ENCODE results near the gene SRGAP3.
A peak's percentile ranks its signal among the peaks of the same experiment; 100 is the strongest.
"Not testable (repeated sequence)": the region's sequence is repeated elsewhere in the genome, so short reads cannot be mapped to it uniquely, and the experiment has no call there.

SRGAP3 gene

DNA sequence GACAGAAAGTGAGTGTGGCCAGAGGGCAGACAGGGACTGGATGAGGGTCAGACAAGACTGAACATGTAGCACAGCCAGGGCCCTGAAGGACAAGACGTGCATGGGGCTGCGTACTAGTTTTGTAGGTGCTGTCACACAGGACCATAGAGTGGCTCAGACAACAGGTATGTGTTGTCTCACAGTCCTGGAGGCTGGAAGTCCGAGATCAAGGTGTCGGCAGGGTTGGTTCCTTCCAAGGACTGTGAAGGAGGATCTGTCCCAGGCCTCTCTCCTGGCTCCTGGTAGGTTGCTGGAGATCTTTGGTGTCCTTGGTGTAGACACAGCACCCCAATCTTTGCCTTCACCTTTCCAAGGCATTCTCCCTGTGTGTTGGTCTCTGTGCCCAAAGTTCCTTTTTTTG lies 136.4 kb downstream of the SRGAP3 start:
- no peak for DNase-seq (ENCODE audit: low spot score)

GRCh38 chr3:9111866-9112265 lies 137.6 kb downstream of the SRGAP3 start:
- DNase-seq (ENCODE audit: low spot score): no peak

- DNase-seq (ENCODE audit: low spot score): no peak
Measured at GRCh38 chr3:9111417-9111816, 138.0 kb downstream of the SRGAP3 start.

- no peak for DNase-seq (ENCODE audit: low spot score)
Measured at GRCh38 chr3:9110802-9111201, 138.6 kb downstream of the SRGAP3 start.

DNA sequence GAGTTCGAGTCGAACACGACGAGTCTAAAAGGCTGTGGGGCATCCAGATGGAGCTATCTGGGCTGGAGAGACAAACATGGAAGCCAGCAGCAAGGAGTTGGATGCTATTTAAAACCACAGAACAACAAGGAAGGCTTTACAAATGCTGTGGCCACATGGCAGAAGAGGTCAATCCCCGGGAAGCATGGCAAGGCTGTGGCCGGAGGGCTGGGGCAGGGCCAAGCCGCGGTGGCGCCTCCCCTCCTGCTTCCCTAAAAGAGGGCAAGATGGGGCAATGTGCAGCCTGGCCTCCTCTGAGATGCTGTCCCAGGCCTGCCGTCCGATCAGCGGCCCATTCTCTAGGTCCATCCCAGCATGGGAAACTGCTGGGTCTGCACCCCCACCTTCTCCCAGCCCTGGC lies 139.1 kb downstream of the SRGAP3 start:
- no peak for DNase-seq (ENCODE audit: low spot score)

- DNase-seq (ENCODE audit: low spot score): no peak
Measured at GRCh38 chr3:9109568-9109914, 139.9 kb downstream of the SRGAP3 start.

DNA sequence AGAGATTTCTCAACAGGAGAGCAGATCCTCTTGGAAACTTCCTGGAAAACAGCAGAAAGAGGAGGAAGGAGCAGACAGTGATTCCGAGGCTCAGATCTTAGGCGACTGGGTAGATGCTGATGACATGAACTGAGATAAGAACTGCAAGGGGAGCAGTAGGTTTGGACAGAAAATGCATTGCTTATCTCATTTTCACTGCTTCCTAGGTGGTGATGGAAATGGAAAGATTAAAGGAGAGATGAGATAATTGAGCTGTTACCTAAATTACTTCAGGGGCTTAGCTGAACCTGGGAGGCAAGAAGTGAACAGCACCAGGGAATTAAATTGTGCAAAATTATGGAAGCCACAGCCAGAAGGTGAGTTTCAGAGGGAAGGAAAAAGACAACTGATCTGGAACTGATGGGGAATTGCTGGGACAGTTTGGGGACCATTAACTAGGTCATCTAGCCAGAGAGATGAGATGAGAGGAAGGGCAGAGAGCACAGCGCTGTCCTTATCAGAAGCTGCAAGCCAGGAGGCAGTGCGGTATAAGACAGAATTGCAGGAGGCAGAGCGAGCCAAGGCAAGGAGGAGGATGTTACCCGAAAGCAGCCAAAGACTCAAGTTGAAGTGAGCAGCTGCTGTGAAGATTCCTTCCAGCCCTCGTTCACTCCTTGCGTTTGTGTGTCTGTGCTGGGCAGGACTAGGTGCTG lies 140.4 kb downstream of the SRGAP3 start:
- no peak for DNase-seq (ENCODE audit: low spot score)

GRCh38 chr3:9107738-9108137 lies 141.7 kb downstream of the SRGAP3 start:
- DNase-seq (ENCODE audit: low spot score): no peak

DNA sequence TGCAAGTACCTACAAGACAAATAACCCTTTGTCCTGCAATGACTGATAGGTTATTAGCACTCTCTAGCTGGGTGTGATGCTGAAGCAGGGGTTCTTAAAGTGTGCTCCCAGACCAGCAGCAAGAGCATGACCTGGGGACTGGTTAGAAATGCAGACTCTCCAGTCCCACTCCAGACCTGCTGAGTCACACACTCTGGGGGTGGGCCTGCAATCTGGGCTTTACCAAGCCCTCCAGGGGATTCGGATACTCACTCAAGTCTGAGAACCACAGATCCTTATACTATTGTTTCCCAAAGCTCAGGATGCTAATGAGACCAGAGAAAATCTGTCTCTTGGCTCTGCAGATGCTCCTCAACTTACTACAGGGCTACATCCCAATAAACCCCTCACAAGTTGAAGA lies 144.0 kb downstream of the SRGAP3 start:
- peak; percentile 50 for DNase-seq (ENCODE audit: low spot score)

DNA sequence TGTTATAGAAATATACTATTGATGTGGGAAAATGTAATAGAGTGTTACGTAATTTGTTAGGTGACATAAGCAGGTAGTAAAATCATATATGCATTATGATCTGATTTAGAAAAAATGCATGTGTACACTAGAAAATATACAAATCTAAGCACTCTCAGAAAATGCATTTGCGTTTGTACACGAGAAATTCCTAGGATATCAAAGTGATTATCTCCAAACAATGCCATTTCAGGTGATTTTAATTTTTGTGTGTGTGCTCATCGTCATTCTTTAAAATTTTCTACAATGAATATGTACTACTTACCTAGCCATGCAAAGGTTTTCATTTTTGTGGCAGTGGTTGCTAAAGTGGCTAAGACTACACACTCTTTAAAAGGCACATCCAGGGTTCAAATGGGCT lies 145.3 kb downstream of the SRGAP3 start:
- no peak for DNase-seq (ENCODE audit: low spot score)

DNA sequence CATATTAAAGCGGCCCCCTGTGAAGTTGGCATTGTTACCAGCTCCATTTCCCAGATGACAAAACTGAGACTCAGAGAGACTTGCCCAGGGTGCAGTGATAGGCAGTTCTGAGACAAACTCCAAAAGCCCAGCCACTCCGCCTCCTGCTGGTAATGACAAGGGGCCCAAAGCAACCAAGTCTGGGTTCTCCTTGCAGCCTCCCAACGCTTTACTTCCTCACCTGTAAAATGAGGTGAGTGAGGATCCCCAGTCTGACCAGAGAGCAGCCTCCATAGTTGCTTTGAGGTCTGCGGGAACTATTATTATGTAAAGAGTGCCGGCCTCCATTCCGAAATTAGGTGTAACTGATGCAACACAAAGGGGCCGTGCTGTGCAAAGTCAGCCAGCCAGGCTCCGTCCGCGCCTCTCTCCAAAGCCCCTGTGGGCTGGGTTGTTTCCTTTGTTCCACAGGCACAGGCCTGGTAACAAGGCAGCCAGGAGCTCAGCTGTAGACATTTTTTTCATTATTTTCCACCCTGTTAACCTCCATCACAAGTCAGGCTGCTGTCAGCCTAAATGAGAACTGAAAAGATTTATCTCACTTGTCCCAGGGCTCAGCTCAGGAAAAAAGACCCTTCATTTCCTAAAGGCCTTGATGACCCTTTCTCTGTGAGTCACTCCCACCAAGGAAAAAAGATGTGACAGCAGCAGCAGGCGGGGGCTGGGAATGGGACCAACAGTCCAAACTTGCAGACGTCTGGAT lies 147.0 kb downstream of the SRGAP3 start:
- no peak for DNase-seq (ENCODE audit: low spot score)

GRCh38 chr3:9101286-9101685 lies 148.2 kb downstream of the SRGAP3 start:
- no peak for DNase-seq (ENCODE audit: low spot score)

DNA sequence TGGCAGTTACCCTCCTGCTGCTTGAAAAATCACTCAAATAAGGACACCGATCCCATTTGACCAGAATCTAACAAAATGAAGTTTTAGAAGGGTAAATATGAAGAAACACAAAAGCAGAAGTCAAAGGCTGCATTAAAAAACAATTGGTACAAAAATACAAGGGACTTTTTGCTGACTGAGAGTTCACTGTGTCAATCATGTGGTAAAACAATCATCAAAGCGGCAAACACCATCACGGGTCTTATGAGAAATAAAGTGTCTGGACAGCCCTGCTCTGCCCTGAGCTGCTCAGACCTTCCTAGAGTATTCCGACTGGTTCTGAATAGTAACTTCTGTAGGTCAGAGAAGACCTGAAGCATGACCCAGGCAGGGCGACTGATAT lies 148.9 kb downstream of the SRGAP3 start:
- no peak for DNase-seq (ENCODE audit: low spot score)

DNA sequence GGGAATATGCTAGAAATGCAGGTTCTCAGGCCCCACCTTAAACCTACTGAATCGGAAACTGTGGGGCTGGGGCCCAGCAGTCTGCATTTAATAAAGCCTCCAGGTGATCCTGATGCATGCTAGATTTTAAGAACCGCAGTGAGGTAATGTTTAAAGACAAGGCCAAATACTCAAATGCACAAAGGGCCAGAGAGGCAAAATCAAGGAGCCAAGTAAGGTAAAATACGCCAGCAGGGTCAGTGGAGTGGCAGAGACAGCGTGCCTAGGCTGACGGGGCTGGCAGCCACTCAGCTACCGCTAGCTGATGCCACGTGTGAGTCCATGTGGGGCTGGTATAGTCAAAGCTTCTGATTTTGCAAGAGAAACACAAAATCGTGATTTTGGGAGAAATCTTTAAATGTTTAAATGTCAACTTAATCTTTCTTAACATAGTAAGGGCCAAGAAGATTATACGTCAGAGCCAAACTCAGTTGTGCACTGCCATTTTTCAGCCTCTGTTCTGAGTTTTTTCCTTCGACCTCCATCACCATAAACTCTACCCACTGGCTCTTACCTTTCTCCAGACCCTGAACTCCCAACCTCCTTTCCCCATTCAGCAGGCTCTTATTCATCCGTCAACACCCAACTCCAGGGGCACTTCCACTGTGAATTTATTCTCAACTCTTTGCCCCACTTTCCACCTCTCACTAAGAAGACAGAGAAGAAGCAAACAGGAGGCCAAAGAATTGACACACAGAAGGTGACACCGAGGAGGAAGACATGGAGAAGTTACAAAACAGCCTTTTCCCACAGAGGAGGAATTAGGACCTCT lies 149.5 kb downstream of the SRGAP3 start:
- DNase-seq (ENCODE audit: low spot score): no peak

- DNase-seq (ENCODE audit: low spot score): no peak
Measured at GRCh38 chr3:9098716-9099675, 150.4 kb downstream of the SRGAP3 start.

GRCh38 chr3:9097495-9097894 lies 152.0 kb downstream of the SRGAP3 start:
- no peak for DNase-seq (ENCODE audit: low spot score)

DNA sequence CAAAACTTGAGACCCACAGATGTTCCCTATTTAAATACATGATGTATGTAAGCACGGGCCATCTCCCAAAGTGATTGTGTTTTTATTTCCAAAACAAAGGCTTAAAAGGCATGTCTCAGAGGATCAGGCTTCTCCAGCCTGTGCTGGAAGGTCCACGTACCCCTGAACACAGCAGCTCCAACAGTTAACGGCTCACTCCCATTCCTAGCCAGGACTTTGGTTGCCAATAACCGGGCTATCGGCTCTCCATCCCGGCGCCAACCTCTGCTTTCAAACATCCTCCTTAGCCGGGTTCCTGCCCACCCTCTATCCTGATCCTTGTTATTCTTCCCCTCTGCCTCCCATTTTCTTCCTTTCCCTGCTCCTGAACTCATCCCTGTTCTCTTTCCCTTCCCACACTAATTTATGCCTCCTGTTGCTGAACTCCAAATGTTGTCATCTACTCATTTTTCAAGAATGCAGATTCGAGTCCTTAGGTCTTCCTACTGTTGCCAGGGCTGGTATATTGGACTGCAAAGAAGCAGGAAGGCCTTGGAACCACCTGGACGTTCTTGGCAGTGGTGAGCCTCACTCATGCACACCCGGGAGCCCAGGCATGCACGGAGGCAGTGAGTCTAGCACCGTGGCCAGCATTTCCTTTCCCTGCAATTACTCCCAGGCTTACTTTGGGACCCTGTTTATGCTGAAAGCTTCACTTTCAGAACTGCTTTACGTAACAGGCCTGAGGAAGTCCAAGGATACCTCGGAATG lies 157.8 kb downstream of the SRGAP3 start:
- DNase-seq (ENCODE audit: low spot score): no peak

GRCh38 chr3:9088441-9089353 lies 160.7 kb downstream of the SRGAP3 start:
- DNase-seq (ENCODE audit: low spot score): no peak

DNA sequence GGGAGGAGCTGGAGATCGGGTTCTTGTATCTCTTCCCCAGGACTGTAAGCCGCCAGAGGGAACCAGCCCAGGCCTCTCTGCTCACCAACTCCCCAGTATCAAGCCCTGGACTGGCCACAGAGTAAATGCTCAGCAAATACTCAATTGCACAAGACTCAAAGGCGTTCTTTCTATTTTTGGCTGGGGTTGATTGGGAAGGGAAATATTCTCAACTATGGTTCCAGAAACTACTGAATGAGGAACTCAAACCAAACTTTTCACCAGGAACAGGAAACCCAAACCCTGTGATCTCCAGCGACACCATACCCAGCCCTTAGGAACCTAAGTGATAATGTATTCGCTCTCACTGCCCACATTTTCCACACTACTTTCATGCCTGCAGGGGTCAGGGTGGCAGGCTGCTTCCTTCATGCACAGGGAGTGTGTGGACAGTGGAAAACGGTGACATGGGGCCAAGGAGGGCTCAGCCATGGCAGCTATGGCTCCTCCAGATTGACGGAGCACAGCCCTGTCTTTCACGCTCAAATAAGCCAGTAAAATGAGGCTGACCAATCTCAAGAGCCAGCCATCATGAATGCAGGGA lies 161.5 kb downstream of the SRGAP3 start:
- no peak for DNase-seq (ENCODE audit: low spot score)

GRCh38 chr3:9085428-9085827 lies 164.0 kb downstream of the SRGAP3 start:
- not testable (repeated sequence) for DNase-seq (ENCODE audit: low spot score)

Measured in D341Med (cell line).